ENCODE results near the gene SH3BGRL2.
"Not testable (repeated sequence)": the region's sequence is repeated elsewhere in the genome, so short reads cannot be mapped to it uniquely, and the experiment has no call there.

The SH3BGRL2 gene

DNA sequence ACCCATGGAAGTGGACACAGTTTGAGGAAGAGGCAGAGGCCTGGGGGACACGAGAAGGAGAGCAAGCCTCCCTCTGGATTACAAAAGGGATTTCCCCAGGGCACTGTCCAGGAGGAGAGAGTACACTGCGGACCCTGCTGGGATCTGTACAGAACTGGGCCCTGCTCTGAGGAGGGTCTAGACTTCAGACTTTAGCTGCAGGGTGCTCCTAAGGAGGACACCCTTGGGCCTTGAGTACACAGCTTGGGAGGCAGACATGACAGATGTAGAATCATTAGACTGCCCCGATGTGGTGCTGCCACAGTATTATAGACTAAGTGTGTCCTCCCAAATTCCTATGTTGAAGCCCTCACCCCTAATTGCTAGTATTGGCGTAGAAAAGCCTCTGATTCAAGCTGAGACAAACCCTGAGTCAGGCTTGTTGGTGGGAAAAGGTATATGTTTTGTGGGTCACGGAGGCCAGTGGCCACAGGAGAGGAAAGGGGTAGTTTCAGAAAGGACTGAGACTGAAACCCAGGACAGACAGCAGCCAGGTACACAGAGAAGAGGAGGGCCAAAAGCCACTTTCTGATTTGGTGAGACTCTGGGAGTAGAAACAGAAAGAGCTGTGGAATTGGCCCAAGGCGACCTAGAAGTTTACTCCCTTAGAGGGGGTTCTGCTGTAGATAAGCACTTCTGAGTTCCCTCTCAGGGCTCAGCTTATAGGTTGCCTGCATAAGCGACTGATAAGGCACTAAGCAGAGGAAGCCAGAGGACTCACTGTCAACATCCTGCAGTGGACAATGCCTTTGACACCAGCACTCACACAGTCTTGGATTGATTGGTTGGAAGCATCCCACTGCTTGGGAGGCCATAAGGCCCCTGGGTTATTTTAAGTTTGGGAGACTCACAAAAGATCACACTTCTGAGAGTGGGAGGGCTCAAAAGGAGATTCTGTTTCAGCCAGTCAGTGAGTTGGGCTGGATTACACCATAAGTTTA, 16.5 kb upstream of the SH3BGRL2 start:
- DNase-seq, result no peak

DNA sequence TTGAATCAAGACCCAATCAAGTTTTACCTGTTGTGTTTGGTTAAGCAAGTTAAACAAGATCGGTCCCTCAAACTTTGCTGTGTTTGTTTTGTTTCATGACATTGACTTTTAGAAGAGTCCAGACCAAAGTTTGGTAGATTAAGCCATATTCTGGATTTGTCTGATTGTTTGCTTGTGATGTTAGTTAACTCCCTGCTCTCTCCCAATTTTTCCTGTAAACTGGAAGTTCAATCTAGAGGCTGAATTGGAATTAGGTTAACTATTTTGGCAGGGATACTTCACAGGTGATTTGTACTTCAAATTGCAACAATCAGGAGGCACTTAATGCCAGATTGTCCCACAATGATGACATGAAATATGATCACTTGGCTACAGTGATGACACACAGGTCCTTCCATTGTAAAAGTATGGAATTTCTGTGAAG, 13.6 kb upstream of the SH3BGRL2 start:
- no peak for DNase-seq

DNA sequence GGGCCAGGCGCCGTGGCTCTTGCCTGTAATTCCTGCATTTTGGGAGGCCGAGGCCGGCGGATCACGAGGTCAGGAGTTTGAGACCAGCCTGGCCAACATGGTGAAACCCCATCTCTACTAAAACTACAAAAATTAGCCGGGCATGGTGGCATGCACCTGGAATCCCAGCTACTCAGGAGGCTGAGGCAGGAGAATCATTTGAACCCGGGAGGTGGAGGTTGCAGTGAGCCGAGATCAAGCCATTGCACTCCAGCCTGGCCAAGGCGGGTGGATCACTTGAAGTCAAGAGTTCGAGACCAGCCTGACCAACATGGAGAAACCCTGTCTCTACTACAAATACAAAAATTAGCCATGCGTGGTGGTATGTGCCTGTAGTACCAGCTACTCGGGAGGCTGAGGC, 12.7 kb upstream of the SH3BGRL2 start:
- not testable (repeated sequence) for DNase-seq

DNA sequence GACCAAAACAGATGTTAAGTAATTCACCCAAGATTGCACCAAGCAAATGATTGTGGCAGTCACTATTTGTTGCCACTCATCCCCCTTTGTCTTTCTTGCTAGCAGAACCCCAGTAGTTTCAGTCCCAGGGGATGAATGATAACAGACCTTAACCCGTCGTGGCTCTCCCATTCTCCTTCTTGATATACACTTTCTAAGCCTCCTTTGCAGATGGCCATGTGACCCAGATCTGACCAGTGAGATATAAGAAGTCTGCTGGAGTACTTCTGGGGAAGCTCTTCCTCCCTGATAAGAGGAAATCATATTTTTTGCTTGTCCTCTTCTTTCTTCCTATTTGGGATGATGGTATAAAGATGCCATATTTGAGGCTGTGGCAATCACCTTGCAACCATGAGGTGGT, 9.6 kb upstream of the SH3BGRL2 start:
- DNase-seq, result no peak

DNA sequence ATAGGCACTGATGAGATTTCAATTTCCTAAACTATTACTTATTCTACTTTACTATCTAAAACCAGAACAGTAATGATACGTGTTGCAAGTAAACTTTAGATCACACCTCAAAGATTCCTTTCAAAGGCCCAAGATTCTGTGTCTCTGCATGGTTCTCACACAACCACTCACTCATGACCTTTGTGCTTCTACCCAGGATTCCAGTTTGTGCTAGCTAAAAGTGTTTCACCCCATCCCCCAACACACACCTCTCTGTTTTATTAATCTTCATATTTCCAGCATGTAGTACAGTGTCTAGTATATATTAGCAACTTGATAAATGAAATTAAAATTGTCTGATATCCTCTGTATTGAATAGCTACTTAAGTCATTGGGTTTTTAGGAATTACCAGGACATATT, 8.8 kb upstream of the SH3BGRL2 start:
- DNase-seq, result no peak

DNA sequence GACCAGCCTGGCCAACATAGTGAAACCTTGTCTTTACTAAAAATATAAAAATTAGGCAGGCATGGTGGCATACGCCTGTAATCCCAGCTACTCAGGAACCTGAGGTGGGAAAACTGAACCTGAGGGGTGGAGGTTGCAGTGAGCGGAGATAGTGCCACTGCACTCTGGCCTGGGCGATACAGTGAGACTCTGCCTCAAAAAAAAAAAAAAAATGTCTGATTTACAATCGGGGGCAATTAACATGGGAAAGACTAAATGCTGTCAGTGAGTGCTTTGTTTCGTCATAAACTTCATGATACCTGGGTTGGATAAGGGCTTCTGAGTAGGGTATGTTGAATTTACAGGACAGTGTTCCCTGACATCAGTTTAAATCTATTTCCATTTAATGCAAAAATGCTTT, 8.0 kb upstream of the SH3BGRL2 start:
- no peak for DNase-seq

DNA sequence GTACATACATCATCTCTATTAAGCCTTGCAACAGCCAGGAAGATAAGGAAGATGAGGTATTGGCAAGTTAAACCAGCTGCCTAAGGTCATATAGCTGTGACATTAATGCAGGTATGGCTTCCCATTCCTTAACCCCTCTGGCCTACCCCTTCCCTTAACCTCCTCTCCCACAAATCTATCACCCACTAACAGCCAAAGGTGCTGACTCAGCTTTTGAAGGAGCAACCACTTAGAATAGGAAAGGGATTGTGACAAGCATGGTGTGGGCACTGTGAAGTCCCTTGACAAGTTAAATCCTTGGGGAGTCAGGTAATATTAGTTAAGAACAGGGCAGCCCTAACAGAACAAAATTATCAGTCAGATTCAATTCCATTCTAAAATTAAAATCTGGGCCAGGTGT, 5.4 kb upstream of the SH3BGRL2 start:
- no peak for DNase-seq

DNA sequence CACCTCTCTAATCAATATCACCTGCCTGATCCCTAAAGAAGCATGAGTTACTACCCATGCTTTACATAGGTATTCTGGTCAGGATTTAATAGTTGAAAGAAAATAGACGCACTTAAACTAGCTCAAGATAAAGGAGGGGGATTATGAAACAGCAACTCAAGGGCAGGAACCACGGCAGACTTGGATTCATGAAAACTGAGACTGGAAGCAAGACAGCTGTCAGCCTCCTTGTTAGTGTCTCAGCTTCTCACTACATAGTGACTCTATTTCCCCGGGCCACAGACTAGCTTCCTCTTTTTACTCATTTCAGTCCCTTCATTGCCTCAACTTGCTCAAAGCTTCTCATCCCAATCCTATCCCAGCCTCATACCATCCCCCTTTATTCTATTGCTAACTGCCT, 4.3 kb upstream of the SH3BGRL2 start:
- no peak for DNase-seq

DNA sequence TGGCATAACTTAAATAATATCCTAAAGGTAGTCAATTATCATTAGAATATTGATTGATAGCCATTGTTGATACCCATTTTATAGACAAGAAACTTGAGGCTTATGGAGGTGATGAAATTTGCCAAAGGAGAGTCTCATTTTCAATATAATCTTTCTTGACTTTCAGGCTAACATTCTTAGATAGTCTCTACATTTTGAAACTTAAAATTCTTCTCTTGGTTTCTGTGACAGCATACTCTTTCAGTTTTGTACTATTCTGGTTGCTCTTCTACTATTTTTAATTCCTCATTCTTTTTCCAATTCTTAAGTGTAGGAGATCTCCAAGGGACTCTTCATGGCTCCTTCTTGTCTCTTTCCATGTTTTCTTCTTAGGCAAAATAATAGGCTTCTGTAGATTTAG, 3.7 kb upstream of the SH3BGRL2 start:
- DNase-seq, result no peak

DNA sequence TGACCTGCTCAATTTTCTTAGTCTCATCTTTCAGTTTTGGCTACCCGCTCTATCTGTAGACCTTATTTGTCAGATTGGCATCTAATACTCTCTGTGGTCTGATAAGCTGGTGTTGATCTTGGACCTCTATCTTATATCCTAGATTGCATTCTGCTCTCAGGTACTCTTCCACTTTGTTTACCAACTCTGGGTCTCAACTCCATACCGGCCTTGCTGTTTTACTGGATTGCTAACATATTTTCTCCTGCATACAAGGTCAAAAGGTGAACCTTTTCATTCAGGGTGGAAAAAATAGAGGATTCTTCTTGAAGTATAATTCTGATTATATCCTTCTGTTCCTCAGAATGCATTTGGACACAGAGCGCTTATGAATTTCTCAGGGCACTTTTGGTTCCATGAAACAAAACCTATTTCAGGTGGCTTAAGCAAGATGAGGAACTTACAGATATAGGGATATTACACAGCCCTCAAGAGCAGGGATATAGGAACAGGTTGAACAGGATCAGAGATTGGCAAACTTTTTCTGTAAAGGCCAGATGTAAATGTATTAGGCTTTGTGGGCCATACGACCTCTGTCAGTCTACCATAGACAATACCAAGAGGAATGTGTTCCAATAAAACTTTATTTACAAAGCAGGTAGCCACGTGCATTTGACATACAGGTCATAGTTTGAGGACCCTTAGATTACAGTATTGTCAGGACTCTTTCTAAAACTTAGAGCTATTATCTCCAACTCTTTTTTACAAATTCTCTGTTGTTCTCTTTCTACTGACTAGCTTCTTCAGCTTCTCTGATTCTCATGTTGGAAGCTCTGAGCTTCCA, 2.5 kb upstream of the SH3BGRL2 start:
- no peak for DNase-seq

DNA sequence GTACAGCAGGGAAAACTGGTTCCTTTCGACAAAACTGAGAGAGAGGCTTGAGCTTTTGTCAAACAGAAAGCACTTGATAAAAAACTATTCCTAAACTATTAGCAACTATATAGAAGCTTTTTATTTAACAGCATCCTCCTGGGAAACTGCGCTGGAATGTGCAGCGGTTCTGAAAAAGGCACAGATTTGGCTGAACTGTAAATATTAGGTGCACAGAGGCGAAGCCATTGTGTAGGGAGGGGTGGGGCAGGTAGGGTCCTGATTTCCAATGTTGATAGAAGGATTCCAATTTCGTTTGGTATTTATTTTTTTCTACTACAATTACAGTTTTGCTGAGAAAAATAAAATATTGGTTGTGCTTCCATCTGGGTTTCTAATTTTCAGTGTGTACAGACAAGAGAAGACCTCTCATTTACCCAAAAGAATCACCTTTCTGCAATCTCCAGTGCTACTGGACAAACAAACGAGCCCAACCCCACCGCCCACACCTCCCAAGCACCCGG, 698 bp upstream of the SH3BGRL2 start:
- no peak for DNase-seq

DNA sequence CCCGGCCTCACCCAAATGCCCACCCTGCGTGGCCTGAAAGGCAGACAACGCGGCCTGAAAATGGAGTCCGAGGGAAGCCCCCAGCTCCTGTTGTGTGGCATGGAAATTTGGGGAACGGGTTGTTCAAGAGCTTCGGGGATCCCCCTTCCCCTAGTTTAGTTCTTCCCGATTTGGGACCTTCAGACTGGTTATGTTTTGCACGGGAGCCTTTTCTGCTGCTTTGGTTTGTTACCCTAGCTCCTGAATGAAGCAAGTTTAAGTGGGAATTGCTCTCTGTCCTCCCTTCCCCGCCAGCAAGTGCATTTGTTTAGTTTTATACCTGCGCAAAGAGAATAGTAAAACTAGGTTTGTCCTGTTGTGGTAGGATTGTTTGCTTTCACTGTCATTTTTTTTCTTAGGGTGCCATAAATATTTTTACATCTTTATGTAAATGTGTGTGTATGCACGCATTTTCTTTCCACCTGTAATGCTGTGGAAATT, 604 bp downstream of the SH3BGRL2 start:
- DNase-seq, result no peak

DNA sequence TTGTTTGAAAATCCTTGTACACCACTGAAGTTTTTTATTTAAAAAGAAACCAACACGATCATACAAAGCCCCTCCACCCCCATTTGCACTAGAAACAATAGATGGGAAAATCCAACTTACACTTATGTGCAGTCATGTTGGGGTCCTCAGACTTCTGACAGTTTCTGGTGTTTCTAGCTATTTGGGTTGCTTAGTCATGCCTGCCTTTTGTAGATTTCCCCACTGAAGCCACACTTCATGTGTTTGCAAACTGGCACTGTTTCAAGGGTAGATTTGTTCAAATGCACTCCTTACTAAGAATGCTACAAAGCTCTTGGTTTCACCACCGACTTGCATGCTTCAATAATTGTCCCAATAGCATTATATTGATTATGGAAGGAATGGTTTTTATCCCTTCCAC, 1.5 kb downstream of the SH3BGRL2 start:
- no peak for DNase-seq

DNA sequence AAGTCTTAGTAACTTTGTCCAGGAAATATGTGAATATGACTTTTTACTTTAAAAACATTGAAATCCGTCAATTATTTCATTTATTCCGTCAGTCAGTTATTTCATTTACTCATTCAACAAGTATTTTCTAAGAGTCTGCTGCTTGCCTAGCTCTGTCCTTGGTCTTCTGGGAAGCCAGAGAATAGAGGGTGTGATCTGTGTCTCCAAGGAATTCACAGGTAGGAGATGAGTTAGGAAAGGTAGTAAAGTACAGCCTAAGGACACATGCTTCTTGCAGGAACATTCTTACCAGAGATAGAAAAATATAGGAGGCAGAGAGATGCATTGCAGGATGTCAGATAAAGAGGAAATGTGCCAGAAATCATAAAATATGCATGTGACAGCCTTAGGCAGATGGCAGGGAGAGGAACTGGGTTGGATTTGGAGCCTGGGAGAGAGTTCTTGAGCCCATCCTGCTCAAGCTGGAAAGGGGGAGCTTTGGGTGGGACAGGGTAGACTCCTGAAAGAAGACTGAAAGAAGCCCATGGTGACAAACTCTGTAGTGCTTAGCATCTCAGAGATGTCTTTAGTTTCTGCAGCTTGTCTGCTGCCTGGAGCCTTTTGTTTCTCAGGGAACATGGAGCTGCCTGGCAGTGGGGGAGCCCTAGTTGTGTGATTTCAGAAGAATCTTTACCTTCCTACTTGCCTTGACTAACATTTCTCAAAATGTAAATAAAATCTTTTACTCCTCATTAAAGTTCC, 3.5 kb downstream of the SH3BGRL2 start:
- DNase-seq, result no peak

DNA sequence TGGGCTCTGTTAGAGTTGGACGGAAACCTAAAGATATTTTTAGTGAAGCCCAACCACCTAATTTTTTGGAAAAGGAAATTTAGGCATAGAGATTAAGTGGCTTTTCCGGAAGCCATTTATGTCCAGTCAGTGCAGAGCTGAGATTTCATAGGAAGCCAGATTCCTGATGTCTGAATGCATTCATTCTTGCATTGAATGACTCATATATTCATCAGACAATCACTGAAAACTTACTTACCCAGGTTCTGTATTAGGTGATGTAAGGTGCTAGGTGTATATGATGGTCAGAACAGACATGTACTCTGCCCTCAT, 4.1 kb downstream of the SH3BGRL2 start:
- DNase-seq, result no peak

DNA sequence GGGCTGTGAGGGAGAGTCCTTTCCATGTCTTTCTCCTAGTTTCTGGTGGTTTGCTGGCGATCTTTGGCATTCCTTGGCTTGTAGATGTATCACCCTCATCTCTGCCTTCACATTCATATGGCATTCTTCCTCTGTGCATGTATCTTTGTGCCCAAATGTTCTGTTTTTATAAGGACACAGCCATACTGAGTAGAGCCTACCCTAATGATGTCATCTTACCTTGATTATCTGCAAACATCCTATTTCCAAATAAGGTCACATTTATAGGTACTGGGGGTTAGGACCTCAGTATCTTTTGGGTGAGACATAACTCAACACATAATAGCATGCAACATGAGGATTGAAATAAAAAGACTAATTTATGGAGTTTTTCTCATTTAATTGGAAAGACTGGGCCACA, 5.5 kb downstream of the SH3BGRL2 start:
- DNase-seq, result no peak

DNA sequence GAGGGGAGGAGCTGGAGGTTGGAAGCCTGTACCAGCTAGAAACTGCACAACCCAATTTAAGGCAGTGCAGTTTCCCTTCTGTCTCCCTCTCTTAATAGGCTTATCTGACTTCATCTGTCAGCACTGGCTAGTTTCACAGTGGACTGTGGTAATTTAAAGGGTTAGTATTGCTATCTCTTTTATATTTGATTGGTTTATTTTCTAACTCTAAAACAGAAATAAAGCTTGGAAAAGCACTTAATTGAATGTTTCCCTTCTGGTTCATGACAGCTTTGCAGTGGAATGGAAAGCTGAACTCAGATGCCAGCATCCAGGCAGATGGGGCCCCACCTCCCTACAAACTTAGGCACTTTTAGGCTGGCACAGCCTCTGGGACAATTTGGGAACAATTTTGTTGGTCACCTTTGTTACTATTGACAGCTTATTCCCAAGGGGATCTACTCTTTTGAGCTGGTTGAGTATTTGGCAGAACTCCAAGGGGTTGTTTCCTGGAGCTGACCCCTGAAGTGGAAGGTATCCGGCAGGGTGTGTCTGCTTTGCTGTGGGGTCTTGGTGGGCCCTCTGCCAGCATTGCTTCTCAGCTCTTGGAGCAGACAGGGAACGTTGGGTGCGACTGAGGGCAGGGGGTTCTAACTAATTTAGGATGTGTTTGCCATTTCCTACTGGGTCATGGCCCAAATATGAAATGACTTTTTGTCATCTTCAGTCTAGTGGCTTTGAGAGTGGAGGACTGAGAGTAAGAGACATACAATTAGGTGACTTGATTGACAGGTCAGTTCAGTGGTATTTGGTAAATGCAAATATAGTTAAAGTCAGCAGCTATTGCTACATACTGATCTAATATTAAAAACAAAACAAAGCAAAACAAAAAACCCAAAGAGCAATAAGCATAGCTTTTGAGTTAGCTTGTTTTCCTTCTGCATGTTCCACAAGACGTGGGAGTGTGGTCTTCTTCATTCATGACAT, 9.3 kb downstream of the SH3BGRL2 start:
- DNase-seq, result no peak

DNA sequence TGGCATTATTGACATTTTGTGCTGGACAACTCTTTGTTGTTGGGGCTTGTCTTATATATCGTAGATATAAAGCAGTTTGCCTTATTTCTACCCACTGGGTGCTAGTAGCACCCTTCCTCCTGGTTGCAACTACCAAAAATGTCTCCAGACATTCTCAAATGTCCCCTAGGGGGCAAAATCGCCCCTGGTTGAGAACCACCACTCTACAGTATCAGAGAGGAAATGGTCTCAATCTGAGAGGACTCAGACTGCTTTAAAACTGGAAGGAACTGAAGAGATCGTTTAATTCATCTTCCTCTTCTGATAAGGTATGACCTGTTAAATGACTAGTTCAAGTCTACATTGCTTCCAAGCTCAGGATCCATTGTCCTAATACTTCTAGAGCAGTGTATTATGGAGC, 14.9 kb downstream of the SH3BGRL2 start:
- no peak for DNase-seq

DNA sequence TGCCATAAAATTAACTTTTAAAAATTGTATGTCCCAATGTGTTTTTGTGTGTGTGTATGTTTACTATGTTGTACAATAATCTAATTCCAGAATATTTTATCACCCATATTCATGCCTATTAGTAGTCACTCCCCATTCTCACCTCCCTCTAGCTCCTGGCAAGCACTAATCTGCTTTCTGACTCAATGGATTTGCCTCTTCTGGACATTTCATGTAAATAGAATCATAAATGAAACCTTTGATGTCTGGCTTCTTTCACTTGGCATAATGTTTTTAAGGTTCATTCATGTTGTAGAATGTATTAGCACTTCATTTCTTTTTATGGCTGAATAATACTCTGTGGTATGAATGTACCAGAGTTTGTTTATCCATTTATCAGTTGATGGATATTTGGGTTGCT, 15.4 kb downstream of the SH3BGRL2 start:
- no peak for DNase-seq

DNA sequence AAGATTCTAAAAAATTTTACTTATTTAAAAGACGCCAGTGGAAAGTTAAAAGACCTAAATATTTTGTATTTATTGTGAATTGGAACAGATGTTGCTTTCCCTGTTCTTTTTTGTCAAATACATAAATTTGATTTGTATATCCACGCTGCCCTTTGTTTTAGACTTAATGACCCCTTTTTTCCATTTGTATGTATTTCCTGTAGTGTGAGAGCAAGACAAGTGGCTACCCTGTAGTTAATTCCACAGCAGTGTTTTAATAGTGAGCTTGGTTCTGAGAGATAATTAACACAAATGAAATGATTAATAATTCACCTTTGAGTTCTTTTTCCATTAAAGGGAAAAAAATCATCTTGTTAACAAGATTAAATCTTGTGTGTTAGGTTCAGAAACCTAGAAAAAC, 16.6 kb downstream of the SH3BGRL2 start:
- DNase-seq, result no peak

DNA sequence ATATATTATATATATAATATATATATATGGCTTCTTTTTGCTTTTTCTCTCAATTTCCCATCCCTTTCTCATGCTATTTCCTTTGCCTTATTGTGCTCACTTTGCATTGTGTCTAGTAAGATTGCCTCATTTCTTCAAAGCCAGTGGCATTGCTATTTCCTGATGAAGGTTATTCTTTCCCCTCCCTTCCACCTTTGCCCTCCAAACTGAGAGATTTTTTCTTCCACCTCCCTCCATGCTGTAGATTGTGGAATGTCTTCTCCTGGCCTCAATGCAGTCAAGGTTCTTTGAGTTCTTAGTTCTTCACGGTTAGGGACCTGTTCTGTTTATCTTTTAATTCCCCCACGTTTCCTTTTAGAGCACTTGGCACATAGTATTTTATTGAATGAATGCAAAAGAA, 17.2 kb downstream of the SH3BGRL2 start:
- no peak for DNase-seq

DNA sequence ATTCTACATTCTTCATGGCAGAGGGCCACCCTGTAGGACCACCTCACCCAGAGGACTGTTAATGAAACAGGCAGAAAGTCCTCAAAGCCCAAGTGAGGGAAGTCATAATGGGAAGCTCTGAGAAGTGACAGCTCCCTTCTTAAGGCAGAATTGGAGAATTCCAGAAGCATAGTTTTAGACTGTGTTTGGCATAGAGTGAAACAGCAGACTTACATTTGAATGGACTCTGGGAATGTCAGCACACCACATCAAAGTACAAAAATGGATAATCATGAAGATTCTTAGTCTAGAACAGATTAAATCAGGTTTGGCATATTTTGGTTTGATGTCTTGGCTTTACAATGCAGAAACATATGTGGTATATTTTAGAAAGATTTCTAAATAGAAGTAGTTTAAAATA, 17.9 kb downstream of the SH3BGRL2 start:
- DNase-seq, result no peak

All from SW 1271 (cell line).